ENCODE results near the gene CASS4.

- TF ChIP-seq EZH2 (IDR thresholded peaks at IDR 0.05; ENCODE audit: insufficient read depth, low read length): no peak
- TF ChIP-seq, protein P1, sequence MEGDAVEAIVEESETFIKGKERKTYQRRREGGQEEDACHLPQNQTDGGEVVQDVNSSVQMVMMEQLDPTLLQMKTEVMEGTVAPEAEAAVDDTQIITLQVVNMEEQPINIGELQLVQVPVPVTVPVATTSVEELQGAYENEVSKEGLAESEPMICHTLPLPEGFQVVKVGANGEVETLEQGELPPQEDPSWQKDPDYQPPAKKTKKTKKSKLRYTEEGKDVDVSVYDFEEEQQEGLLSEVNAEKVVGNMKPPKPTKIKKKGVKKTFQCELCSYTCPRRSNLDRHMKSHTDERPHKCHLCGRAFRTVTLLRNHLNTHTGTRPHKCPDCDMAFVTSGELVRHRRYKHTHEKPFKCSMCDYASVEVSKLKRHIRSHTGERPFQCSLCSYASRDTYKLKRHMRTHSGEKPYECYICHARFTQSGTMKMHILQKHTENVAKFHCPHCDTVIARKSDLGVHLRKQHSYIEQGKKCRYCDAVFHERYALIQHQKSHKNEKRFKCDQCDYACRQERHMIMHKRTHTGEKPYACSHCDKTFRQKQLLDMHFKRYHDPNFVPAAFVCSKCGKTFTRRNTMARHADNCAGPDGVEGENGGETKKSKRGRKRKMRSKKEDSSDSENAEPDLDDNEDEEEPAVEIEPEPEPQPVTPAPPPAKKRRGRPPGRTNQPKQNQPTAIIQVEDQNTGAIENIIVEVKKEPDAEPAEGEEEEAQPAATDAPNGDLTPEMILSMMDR (IDR thresholded peaks at IDR 0.05; ENCODE audit: insufficient read depth, low read depth, low read length): no peak
Measured at GRCh38 chr20:56460459-56460858, 48.4 kb downstream of the CASS4 start.

All from astrocyte (in vitro differentiated cells and primary cell).